Activated naive CD4-positive, alpha-beta T cell treated with anti-CD3 and anti-CD28 coated beads, Interleukin-2, amount 50 U/mL, for 24 hours (primary cell): ENCODE measurements around the gene MIA2.
"Not testable (repeated sequence)": the region's sequence is repeated elsewhere in the genome, so short reads cannot be mapped to it uniquely, and the experiment has no call there.

Experiments used
- H3K27ac Mint-ChIP-seq: one replicate; pipeline ENCODE4 v1.8.0; 2021; ENCODE audit warnings: mild to moderate bottlenecking, mixed read lengths
- H3K27me3 Mint-ChIP-seq: one replicate; pipeline ENCODE4 v1.8.0; 2021; ENCODE audit warnings: mixed read lengths
- H3K36me3 Mint-ChIP-seq: one replicate; pipeline ENCODE4 v1.8.0; 2021; ENCODE audit warnings: mixed read lengths
- H3K4me1 Mint-ChIP-seq: one replicate; pipeline ENCODE4 v1.8.0; 2021; ENCODE audit warnings: mixed read lengths
- H3K4me3 Mint-ChIP-seq: one replicate; pipeline ENCODE4 v1.8.0; 2021; ENCODE audit warnings: mild to moderate bottlenecking, mixed read lengths
- H3K9me3 Mint-ChIP-seq: one replicate; pipeline ENCODE4 v1.8.0; 2021; ENCODE audit warnings: mixed read lengths

The MIA2 gene

DNA sequence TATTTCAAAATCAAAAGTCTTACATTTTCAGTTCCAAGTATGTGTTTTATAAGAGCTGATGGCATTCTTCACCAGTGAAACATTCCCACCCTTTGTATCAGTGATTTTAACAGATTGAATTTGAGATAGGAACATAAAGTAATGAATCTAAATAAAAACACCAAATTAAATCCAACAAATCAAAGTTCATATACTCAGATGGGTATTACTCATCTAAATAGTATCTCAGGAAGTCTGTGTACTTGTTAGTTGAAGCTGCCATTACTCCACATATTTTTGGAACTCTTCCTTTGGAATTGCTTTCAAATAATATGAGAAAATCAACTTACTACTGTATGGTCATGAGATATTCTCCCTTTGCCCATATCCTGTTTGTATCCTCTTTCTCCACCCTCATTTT is 89.1 kb downstream of the MIA2 start:
- Mint-ChIP-seq H3K4me1 (peaks cover 3% of the 10 kb centered on the region), H3K9me3 (no peaks in the 10 kb centered on the region), H3K36me3 (peaks cover 28% of the 10 kb centered on the region), H3K27me3 (no peaks in the 10 kb centered on the region), H3K4me3 (no peak overlapping the region), H3K27ac (peak overlapping the region; percentile 35)

- peaks cover 40% of the 10 kb centered on the region for H3K36me3 Mint-ChIP-seq
- H3K27me3 Mint-ChIP-seq: no peaks in the 10 kb centered on the region
- H3K4me3 Mint-ChIP-seq: no peak overlapping the region
- peaks cover 11% of the 10 kb centered on the region for H3K4me1 Mint-ChIP-seq
- H3K27ac Mint-ChIP-seq: no peak overlapping the region
- no peaks in the 10 kb centered on the region for H3K9me3 Mint-ChIP-seq
Measured at GRCh38 chr14:39324097-39324496, 90.4 kb downstream of the MIA2 start.

- H3K9me3 Mint-ChIP-seq: no peaks in the 10 kb centered on the region
- no peak overlapping the region for H3K27ac Mint-ChIP-seq
- no peaks in the 10 kb centered on the region for H3K27me3 Mint-ChIP-seq
- peaks cover 21% of the 10 kb centered on the region for H3K4me1 Mint-ChIP-seq
- H3K36me3 Mint-ChIP-seq: peaks cover 26% of the 10 kb centered on the region
- no peak overlapping the region for H3K4me3 Mint-ChIP-seq
Measured at GRCh38 chr14:39339003-39339402, 105.3 kb downstream of the MIA2 start.

- H3K36me3 Mint-ChIP-seq: peaks cover 31% of the 10 kb centered on the region
- H3K27me3 Mint-ChIP-seq, H3K9me3 Mint-ChIP-seq, H3K27ac Mint-ChIP-seq, H3K4me3 Mint-ChIP-seq: not testable (repeated sequence)
- peaks cover 21% of the 10 kb centered on the region for H3K4me1 Mint-ChIP-seq
Measured at GRCh38 chr14:39341126-39341525, 107.4 kb downstream of the MIA2 start.

DNA sequence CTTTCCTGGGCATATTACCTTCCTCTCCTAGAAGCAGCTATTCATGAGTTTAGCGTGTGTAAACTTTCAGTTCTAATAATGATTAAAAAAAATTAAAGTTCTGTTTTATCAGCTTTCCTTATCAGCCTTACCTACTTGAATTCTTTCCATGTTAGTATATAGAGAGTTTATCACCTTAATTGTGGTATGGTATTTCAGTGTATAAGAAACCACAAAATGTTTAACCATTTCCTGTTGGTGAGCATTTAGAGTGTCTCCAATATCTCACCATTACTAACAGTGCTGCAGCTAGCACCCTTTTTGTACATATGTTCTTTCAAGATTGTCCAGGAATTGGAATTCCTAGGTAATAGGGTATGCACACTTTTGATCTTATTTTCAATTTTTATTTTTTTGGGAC is 109.1 kb downstream of the MIA2 start:
- Mint-ChIP-seq H3K4me1 (peaks cover 27% of the 10 kb centered on the region), H3K27me3 (no peaks in the 10 kb centered on the region), H3K9me3 (no peaks in the 10 kb centered on the region), H3K36me3 (peaks cover 31% of the 10 kb centered on the region), H3K4me3 (no peak overlapping the region), H3K27ac (no peak overlapping the region)

DNA sequence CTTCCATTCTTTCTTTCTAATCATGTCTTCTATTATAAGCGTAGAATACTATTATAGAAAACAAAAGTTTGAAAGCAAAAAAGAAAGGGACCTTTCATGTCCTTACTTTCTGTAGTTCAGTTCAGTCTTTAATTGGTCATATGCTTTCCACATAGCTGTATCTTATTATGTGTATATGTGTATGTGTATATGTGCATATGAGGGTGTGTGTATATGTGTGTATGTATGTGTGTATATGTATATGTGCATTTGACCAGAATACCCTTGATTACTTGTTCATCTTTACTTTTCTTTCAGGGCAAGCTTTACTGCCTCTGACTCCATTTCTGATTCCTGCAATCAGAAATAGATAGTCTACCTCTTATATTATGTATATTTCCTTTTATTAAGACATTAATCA is 109.9 kb downstream of the MIA2 start:
- H3K27ac Mint-ChIP-seq: no peak overlapping the region
- no peaks in the 10 kb centered on the region for H3K9me3 Mint-ChIP-seq
- H3K4me1 Mint-ChIP-seq: peaks cover 30% of the 10 kb centered on the region
- peaks cover 32% of the 10 kb centered on the region for H3K36me3 Mint-ChIP-seq
- no peak overlapping the region for H3K4me3 Mint-ChIP-seq
- H3K27me3 Mint-ChIP-seq: no peaks in the 10 kb centered on the region

DNA sequence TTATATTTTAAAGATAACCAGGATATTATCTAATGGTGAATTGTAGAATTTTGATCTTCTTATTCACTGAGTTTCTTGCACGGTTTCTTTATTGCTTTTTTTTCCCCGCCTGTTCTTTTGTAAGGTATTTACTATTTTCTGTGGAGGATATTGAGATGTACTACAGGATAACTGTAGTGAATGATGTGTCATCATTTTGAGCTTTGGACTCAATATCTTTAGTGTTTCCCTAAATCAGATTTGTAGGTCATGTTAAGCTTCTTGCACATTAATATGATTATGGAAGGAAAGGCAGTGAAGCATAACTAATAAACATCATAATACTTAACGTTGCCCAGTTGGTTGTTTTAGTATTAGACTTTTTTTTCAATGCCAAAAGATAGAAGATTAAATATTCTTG is 117.2 kb downstream of the MIA2 start:
- H3K4me3 Mint-ChIP-seq: no peak overlapping the region
- peak overlapping the region; percentile 88 for H3K27ac Mint-ChIP-seq
- H3K36me3 Mint-ChIP-seq: peaks cover 48% of the 10 kb centered on the region
- no peaks in the 10 kb centered on the region for H3K27me3 Mint-ChIP-seq
- peaks cover 5% of the 10 kb centered on the region for H3K9me3 Mint-ChIP-seq
- H3K4me1 Mint-ChIP-seq: peaks cover 15% of the 10 kb centered on the region

GRCh38 chr14:39351708-39352107 is 118.0 kb downstream of the MIA2 start:
- Mint-ChIP-seq H3K4me1 (peaks cover 21% of the 10 kb centered on the region), H3K4me3 (no peak overlapping the region), H3K27me3 (no peaks in the 10 kb centered on the region), H3K27ac (no peak overlapping the region), H3K36me3 (peaks cover 52% of the 10 kb centered on the region), H3K9me3 (peaks cover 10% of the 10 kb centered on the region)

GRCh38 chr14:39359069-39359468 is 125.4 kb downstream of the MIA2 start:
- H3K27ac Mint-ChIP-seq, H3K4me3 Mint-ChIP-seq, H3K27me3 Mint-ChIP-seq: not testable (repeated sequence)
- H3K9me3 Mint-ChIP-seq: peaks cover 22% of the 10 kb centered on the region
- peaks cover 32% of the 10 kb centered on the region for H3K4me1 Mint-ChIP-seq
- H3K36me3 Mint-ChIP-seq: peaks cover 67% of the 10 kb centered on the region

GRCh38 chr14:39360316-39360715 is 126.6 kb downstream of the MIA2 start:
- Mint-ChIP-seq H3K27ac (peak overlapping the region; percentile 11), H3K27me3 (no peaks in the 10 kb centered on the region), H3K9me3 (peaks cover 22% of the 10 kb centered on the region), H3K36me3 (peaks cover 69% of the 10 kb centered on the region), H3K4me1 (peaks cover 32% of the 10 kb centered on the region), H3K4me3 (no peak overlapping the region)

DNA sequence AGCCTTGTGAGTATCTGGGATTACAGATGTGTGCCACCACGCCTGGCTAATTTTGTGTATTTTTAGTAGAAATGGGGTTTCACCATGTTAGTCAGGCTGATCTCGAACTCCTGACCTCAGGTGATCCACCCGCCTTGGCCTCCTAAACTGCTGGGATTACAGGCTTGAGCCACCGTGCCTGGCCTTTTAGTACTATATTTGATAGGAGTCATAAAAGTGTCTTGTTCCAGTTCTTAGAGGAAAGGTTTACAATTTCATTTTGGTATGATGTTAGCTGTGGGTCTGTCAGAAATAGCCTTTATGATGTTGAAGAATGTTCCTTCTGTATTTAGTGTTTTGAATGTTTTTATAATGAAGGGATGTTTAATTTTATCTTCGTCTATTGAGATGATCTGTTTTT is 127.8 kb downstream of the MIA2 start:
- peaks cover 71% of the 10 kb centered on the region for H3K36me3 Mint-ChIP-seq
- peaks cover 22% of the 10 kb centered on the region for H3K9me3 Mint-ChIP-seq
- peaks cover 30% of the 10 kb centered on the region for H3K4me1 Mint-ChIP-seq
- H3K27ac Mint-ChIP-seq, H3K4me3 Mint-ChIP-seq, H3K27me3 Mint-ChIP-seq: not testable (repeated sequence)

- no peaks in the 10 kb centered on the region for H3K27me3 Mint-ChIP-seq
- H3K4me1 Mint-ChIP-seq: peaks cover 22% of the 10 kb centered on the region
- peaks cover 53% of the 10 kb centered on the region for H3K36me3 Mint-ChIP-seq
- peaks cover 21% of the 10 kb centered on the region for H3K9me3 Mint-ChIP-seq
- no peak overlapping the region for H3K4me3 Mint-ChIP-seq
- no peak overlapping the region for H3K27ac Mint-ChIP-seq
Measured at GRCh38 chr14:39364509-39364908, 130.8 kb downstream of the MIA2 start.

DNA sequence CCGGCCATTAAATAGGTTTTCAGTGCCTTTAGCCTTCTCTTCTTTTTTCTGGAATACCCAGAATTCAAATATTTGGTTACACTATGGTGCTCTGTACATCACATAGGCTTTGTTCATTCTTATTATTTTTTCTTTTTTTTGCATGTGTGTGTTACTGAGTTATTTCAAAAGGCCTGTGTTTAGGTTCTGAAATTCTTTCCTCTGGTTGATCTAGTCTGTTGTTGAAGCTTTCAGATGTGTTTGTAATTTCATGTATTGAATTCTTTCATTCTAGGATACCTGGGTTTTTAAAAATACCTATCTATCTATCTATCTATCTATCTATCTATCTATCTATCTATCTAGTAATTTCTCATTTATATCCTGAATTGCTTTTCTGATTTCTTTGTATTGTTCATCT is 131.6 kb downstream of the MIA2 start:
- H3K36me3 Mint-ChIP-seq: peaks cover 46% of the 10 kb centered on the region
- H3K4me3 Mint-ChIP-seq: no peak overlapping the region
- peaks cover 20% of the 10 kb centered on the region for H3K9me3 Mint-ChIP-seq
- H3K27ac Mint-ChIP-seq: no peak overlapping the region
- H3K27me3 Mint-ChIP-seq: no peaks in the 10 kb centered on the region
- H3K4me1 Mint-ChIP-seq: peaks cover 18% of the 10 kb centered on the region

- H3K27ac Mint-ChIP-seq: no peak overlapping the region
- peaks cover 36% of the 10 kb centered on the region for H3K36me3 Mint-ChIP-seq
- no peak overlapping the region for H3K4me3 Mint-ChIP-seq
Measured at GRCh38 chr14:39366460-39367386, 133.0 kb downstream of the MIA2 start.

GRCh38 chr14:39367387-39367751 is 133.7 kb downstream of the MIA2 start:
- peaks cover 33% of the 10 kb centered on the region for H3K36me3 Mint-ChIP-seq
- peaks cover 9% of the 10 kb centered on the region for H3K9me3 Mint-ChIP-seq
- H3K27me3 Mint-ChIP-seq: no peaks in the 10 kb centered on the region
- H3K27ac Mint-ChIP-seq: no peak overlapping the region
- no peak overlapping the region for H3K4me3 Mint-ChIP-seq
- peaks cover 12% of the 10 kb centered on the region for H3K4me1 Mint-ChIP-seq

More at GRCh38 chr14:39366460-39367386, 133.0 kb downstream of the MIA2 start:
- Mint-ChIP-seq H3K27me3 (no peaks in the 10 kb centered on the region), H3K4me1 (peaks cover 15% of the 10 kb centered on the region), H3K9me3 (peaks cover 13% of the 10 kb centered on the region)

- Mint-ChIP-seq H3K27ac (no peak overlapping the region), H3K27me3 (no peaks in the 10 kb centered on the region), H3K36me3 (peaks cover 26% of the 10 kb centered on the region), H3K4me3 (no peak overlapping the region), H3K4me1 (peaks cover 8% of the 10 kb centered on the region), H3K9me3 (peaks cover 4% of the 10 kb centered on the region)
Measured at GRCh38 chr14:39368261-39368959, 134.7 kb downstream of the MIA2 start.
